Endothelial cell of umbilical vein (primary cell): ENCODE measurements around the gene COQ7. TPM values are rescaled to one million over a fixed set of nuclear protein-coding genes. Genes with fewer than 3 reads are reported as not detected.

ENCODE experiments used
- BruUV-seq: library from RNA; stranded (reverse); fragments of 400-500 nt; replicated peaks from 2 replicates; lab custom pipeline; 2021; lab: Mats Ljungman, UMichigan
- CTCF ChIA-PET: fragments of 300-600, 350-600 bp; sonication (Branson Sonifier 250); formaldehyde crosslinking; loops from one replicate; lab custom pipeline; 2021; ENCODE audit warnings: antibody characterized with exemption, inconsistent platforms; lab: Charles Lee
- POLR2A ChIA-PET: fragments of 300-600, 350-600 bp; sonication (Branson Sonifier 250); formaldehyde crosslinking; loops from one replicate; lab custom pipeline; 2021; ENCODE audit warnings: antibody characterized with exemption, inconsistent platforms; lab: Charles Lee
- DNase-seq: peaks from one replicate; pipeline ENCODE4 v3.0.0-alpha.2; 2011; ENCODE audit warnings: low read depth, low spot score
- FAIRE-seq: peaks from 2 replicates; lab custom pipeline; 2011; peaks lifted over from hg19 to GRCh38; lab: Jason Lieb, UNC
- H2AFZ ChIP-seq: 2 replicates; pipeline ENCODE4 v1.6.0; 2012; ENCODE audit warnings: low read depth, low read length, control low read depth, inconsistent platforms
- H3K27ac ChIP-seq: 2 replicates; pipeline ENCODE4 v1.5.1; 2011; ENCODE audit warnings: low read depth, mild to moderate bottlenecking, control low read depth, low read length, moderate library complexity; ENCODE audit not compliant: insufficient read depth
- H3K27me3 ChIP-seq, 2 experiments: 2 replicates each; pipeline versions ENCODE4 v1.6.0 to v1.6.1; 2011; ENCODE audit warnings: low read length in 2 of 2, mixed read lengths in 1 of 2; ENCODE audit not compliant: control insufficient read depth in 2 of 2, insufficient read depth in 2 of 2
- H3K36me3 ChIP-seq, 2 experiments: 2 replicates in 1 of 2; 3 replicates in 1 of 2; pipeline ENCODE4 v1.5.1; 2011; ENCODE audit warnings: low read length in 2 of 2, mild to moderate bottlenecking in 1 of 2, moderate library complexity in 1 of 2; ENCODE audit not compliant: control insufficient read depth in 2 of 2, insufficient read depth in 2 of 2; ENCODE audit errors: extremely low read depth in 1 of 2
- H3K4me1 ChIP-seq: 3 replicates; pipeline ENCODE4 v1.5.1; 2011; ENCODE audit warnings: mild to moderate bottlenecking, low read length; ENCODE audit not compliant: control insufficient read depth, insufficient read depth; ENCODE audit errors: extremely low read depth
- H3K4me2 ChIP-seq: 2 replicates; pipeline ENCODE4 v1.6.1; 2011; ENCODE audit warnings: low read length, control low read depth, mixed read lengths; ENCODE audit not compliant: insufficient read depth
- H3K4me3 ChIP-seq, 3 experiments: fragments of 200-600 bp in 1 of 3; sonication (generic), shearing (Covaris generic) in 1 of 3; replicated peaks in 1 of 3; 2 replicates each; pipeline ENCODE4 v1.5.1; 2011 to 2016; ENCODE audit warnings: control low read depth in 3 of 3, low read length in 3 of 3, mild to moderate bottlenecking in 2 of 3, inconsistent platforms in 1 of 3, low read depth in 1 of 3, moderate library complexity in 1 of 3; ENCODE audit not compliant: insufficient read depth in 1 of 3
- H3K79me2 ChIP-seq: 2 replicates; pipeline ENCODE4 v1.6.0; 2012; ENCODE audit warnings: low read length, inconsistent platforms; ENCODE audit not compliant: control insufficient read depth, insufficient read depth
- H3K9ac ChIP-seq: replicated peaks from 2 replicates; pipeline ENCODE3; 2011; ENCODE audit warnings: low read length, control low read depth; ENCODE audit not compliant: insufficient read depth; ENCODE audit errors: extremely low read depth
- H3K9me1 ChIP-seq: replicated peaks from 3 replicates; pipeline ENCODE4 v1.6.0; 2011; ENCODE audit warnings: mild to moderate bottlenecking, low read length; ENCODE audit not compliant: control insufficient read depth, insufficient read depth; ENCODE audit errors: extremely low read depth
- H3K9me3 ChIP-seq: replicated peaks from 2 replicates; pipeline ENCODE4 v1.5.1; 2012; ENCODE audit warnings: low read length, inconsistent platforms; ENCODE audit not compliant: control insufficient read depth, insufficient read depth
- H4K20me1 ChIP-seq: replicated peaks from 2 replicates; pipeline ENCODE3; 2011; ENCODE audit warnings: mild to moderate bottlenecking, low read length; ENCODE audit not compliant: control insufficient read depth, insufficient read depth; ENCODE audit errors: extremely low read depth
- CTCF ChIP-seq, 2 donors: IDR thresholded peaks; 1 replicate in 1 of 2; 2 replicates in 1 of 2; pipeline ENCODE4 v1.5.1; 2011; ENCODE audit warnings: low read length in 2 of 2, mild to moderate bottlenecking in 2 of 2, moderate library complexity in 2 of 2, control low read depth in 1 of 2, inconsistent platforms in 1 of 2, low read depth in 1 of 2; ENCODE audit not compliant: insufficient read depth in 1 of 2; ENCODE audit errors: extremely low read depth in 1 of 2
- EZH2 ChIP-seq: IDR thresholded peaks from 2 replicates; pipeline ENCODE4 v1.6.1; 2012; ENCODE audit warnings: borderline replicate concordance, low read depth, mild to moderate bottlenecking, moderate library complexity, low read length, inconsistent platforms; ENCODE audit not compliant: severe bottlenecking
- FOS ChIP-seq: IDR thresholded peaks from 2 replicates; pipeline ENCODE4 v1.6.1; 2011; ENCODE audit warnings: mild to moderate bottlenecking, low read length, moderate library complexity, borderline replicate concordance; ENCODE audit not compliant: insufficient read depth
- GATA2 ChIP-seq: IDR thresholded peaks from 2 replicates; pipeline ENCODE4 v1.7.0; 2011; ENCODE audit warnings: low read depth, mild to moderate bottlenecking, moderate library complexity, mixed read lengths, low read length; ENCODE audit not compliant: insufficient read length, insufficient read depth
- MYC ChIP-seq: IDR thresholded peaks from one replicate; pipeline ENCODE4 v1.6.1; 2011; ENCODE audit warnings: mild to moderate bottlenecking, low read depth, low read length
- POLR2A ChIP-seq: IDR thresholded peaks from 2 replicates; pipeline ENCODE4 v1.6.1; 2012; ENCODE audit warnings: low read depth, mild to moderate bottlenecking, control low read depth, low read length
- POLR2AphosphoS5 ChIP-seq: IDR thresholded peaks from 2 replicates; pipeline ENCODE4 v1.6.1; 2012; ENCODE audit warnings: low read depth, mild to moderate bottlenecking, control low read depth, low read length, moderate library complexity; ENCODE audit not compliant: insufficient read depth
- dilution Hi-C: fragments of 300-500 bp; cut with MboI; formaldehyde crosslinking; loops from one replicate; pipeline ENCODE4 v1.15.0; 2019; ENCODE audit warnings: low sequenced_read_pairs; ENCODE audit not compliant: extremely low pct_ligation_motif_present
- intact Hi-C: fragments of 100-400 bp; cut with micrococcal nuclease; formaldehyde crosslinking; loops from one replicate; pipeline ENCODE4 v1.10.0; 2022
- polyA plus RNA-seq, 4 experiments: library from polyadenylated mRNA; depleted of rRNA in 3 of 4; stranded (reverse) in 3 of 4; unstranded in 1 of 4; fragments of >200 nt; gene quantifications; 2 replicates each; pipeline versions ENCODE4 v1.2.1 to v1.2.3, GENCODE V29; 2011 to 2012; ENCODE audit warnings: missing spikeins in 1 of 4
- total RNA-seq: library from RNA; stranded (reverse); gene quantifications from 2 replicates; pipeline ENCODE4 v1.2.3, GENCODE V29; 2021

COQ7 gene
- total and polyA plus RNA-seq, 2 donors (not counting 3 experiments of a cell fraction or from before 2014, with no cell fraction given): 12.9 to 24.2 TPM

GRCh38 chr16:19031738-19032137 is 35.7 kb upstream of the COQ7 start:
- TF ChIP-seq MYC: no peak
- TF ChIP-seq CTCF (IDR thresholded peaks at IDR 0.05; ENCODE audit: extremely low read depth in 1 of 2, insufficient read depth in 1 of 2, low read depth in 1 of 2, low read length in 2 of 2): no peak
- TF ChIP-seq POLR2A: no peak
- no peak for TF ChIP-seq FOS
- TF ChIP-seq EZH2: no peak
- TF ChIP-seq POLR2AphosphoS5: no peak
- no peak for TF ChIP-seq GATA2
- ChIA-PET CTCF (no interaction called here), POLR2A (no interaction called here)
- H3K9me3 ChIP-seq: no peaks in the 10 kb centered on the region
- H3K27me3 ChIP-seq: no peaks in the 10 kb centered on the region
- BruUV-seq: no TSS peak
- peaks cover 0 to 3% of the 10 kb centered on the region in 2 experiments for H3K36me3 ChIP-seq
- H3K27ac ChIP-seq: no peak overlapping the region
- H3K4me1 ChIP-seq: peaks cover 3% of the 10 kb centered on the region
- FAIRE-seq (no peak), DNase-seq (no peak)
- no peaks in the 10 kb centered on the region for H3K9me1 ChIP-seq
- no peaks in the 10 kb centered on the region for H3K79me2 ChIP-seq
- intact Hi-C loops (loop anchor here (2.0 kb wide), 1 partner anchor 31 kb away; no protein-coding TSS in a partner anchor), dilution Hi-C loops (no loop called here)
- H3K4me2 ChIP-seq: no peak overlapping the region
- no peak overlapping the region for H3K4me3 ChIP-seq
- H2AFZ ChIP-seq: no peak overlapping the region
- no peak overlapping the region for H3K9ac ChIP-seq
- H4K20me1 ChIP-seq: no peaks in the 10 kb centered on the region
